ENCODE results near the gene PFKFB2. TPM values are rescaled to one million over a fixed set of nuclear protein-coding genes. Genes with fewer than 3 reads are reported as not detected.

PFKFB2 gene
- total and polyA plus RNA-seq, 2 donors (not counting 3 experiments of a cell fraction or from before 2014, with no cell fraction given) = 0.70 to 2.0 TPM

DNA sequence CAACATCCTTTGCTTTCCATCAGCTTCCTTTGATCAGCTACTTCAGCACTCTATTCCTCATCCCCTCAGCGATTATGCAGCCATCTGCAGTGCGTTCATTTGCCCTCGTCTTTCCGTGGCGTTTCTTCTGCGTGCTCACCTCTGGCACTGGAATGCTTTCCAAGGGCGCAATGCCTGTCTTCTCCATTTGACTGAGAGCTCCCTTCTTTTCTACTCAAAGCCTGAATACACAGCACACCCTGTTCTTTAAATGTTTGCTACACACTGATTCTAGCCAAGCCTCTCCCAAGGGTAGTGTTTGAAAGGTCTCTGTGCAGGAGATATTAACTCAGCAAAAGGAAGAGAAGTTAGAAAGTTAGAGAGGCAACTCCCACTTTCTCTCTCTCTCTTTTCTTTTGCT is 43.1 kb upstream of the PFKFB2 start:
- no peaks in the 10 kb centered on the region for H4K20me1 ChIP-seq (replicated peaks; ENCODE audit: control insufficient read depth, extremely low read depth, insufficient read depth, low read length)
- no peak overlapping the region for H2AFZ ChIP-seq (ENCODE audit: low read depth, low read length)
- ChIA-PET POLR2A (no interaction called here), CTCF (no interaction called here)
- dilution Hi-C loops (cut with MboI; ENCODE audit: extremely low pct_ligation_motif_present, low sequenced_read_pairs) = no loop called here
- H3K36me3 ChIP-seq (ENCODE audit: control insufficient read depth in 2 of 2, extremely low read depth in 1 of 2, insufficient read depth in 2 of 2, low read length in 2 of 2) = no peaks in the 10 kb centered on the region
- intact Hi-C loops (cut with micrococcal nuclease) = no loop called here
- no peak overlapping the region for H3K4me2 ChIP-seq (ENCODE audit: insufficient read depth, low read length)
- H3K79me2 ChIP-seq (ENCODE audit: control insufficient read depth, insufficient read depth, low read length) = no peaks in the 10 kb centered on the region
- no peaks in the 10 kb centered on the region for H3K9me1 ChIP-seq (replicated peaks; ENCODE audit: control insufficient read depth, extremely low read depth, insufficient read depth, low read length)
- TF ChIP-seq, protein P1, sequence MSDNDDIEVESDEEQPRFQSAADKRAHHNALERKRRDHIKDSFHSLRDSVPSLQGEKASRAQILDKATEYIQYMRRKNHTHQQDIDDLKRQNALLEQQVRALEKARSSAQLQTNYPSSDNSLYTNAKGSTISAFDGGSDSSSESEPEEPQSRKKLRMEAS (IDR thresholded peaks at IDR 0.05; ENCODE audit: insufficient read depth, insufficient read length) = no peak
- TF ChIP-seq, protein P2, sequence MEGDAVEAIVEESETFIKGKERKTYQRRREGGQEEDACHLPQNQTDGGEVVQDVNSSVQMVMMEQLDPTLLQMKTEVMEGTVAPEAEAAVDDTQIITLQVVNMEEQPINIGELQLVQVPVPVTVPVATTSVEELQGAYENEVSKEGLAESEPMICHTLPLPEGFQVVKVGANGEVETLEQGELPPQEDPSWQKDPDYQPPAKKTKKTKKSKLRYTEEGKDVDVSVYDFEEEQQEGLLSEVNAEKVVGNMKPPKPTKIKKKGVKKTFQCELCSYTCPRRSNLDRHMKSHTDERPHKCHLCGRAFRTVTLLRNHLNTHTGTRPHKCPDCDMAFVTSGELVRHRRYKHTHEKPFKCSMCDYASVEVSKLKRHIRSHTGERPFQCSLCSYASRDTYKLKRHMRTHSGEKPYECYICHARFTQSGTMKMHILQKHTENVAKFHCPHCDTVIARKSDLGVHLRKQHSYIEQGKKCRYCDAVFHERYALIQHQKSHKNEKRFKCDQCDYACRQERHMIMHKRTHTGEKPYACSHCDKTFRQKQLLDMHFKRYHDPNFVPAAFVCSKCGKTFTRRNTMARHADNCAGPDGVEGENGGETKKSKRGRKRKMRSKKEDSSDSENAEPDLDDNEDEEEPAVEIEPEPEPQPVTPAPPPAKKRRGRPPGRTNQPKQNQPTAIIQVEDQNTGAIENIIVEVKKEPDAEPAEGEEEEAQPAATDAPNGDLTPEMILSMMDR (IDR thresholded peaks at IDR 0.05; ENCODE audit: extremely low read depth in 1 of 2, insufficient read depth in 1 of 2, low read depth in 1 of 2, low read length in 2 of 2) = no peak
- TF ChIP-seq POLR2AphosphoS5 (IDR thresholded peaks at IDR 0.05; ENCODE audit: insufficient read depth, low read depth, low read length) (no peak), EZH2 (IDR thresholded peaks at IDR 0.05; ENCODE audit: borderline replicate concordance, low read depth, low read length, severe bottlenecking) (no peak), MYC (IDR thresholded peaks at IDR 0.05; ENCODE audit: low read depth, low read length) (no peak), POLR2A (IDR thresholded peaks at IDR 0.05; ENCODE audit: low read depth, low read length) (no peak), GATA2 (IDR thresholded peaks at IDR 0.05; ENCODE audit: insufficient read depth, insufficient read length, low read depth, low read length) (no peak), JUN (IDR thresholded peaks at IDR 0.05; ENCODE audit: borderline replicate concordance, insufficient read depth, insufficient read length, low read depth) (no peak), FOS (IDR thresholded peaks at IDR 0.05; ENCODE audit: borderline replicate concordance, insufficient read depth, low read length) (no peak)
- FAIRE-seq = no peak
- BruUV-seq (replicated peaks) = no TSS peak
- no peaks in the 10 kb centered on the region for H3K4me1 ChIP-seq (ENCODE audit: control insufficient read depth, extremely low read depth, insufficient read depth, low read length)
- no peak for DNase-seq (ENCODE audit: low read depth, low spot score)
- H3K9me3 ChIP-seq (replicated peaks; ENCODE audit: control insufficient read depth, insufficient read depth, low read length) = no peaks in the 10 kb centered on the region
- H3K27ac ChIP-seq (ENCODE audit: insufficient read depth, low read depth, low read length) = no peak overlapping the region
- H3K4me3 ChIP-seq (replicated peaks in 1 of 3; ENCODE audit: insufficient read depth in 1 of 3, low read depth in 1 of 3, low read length in 3 of 3) = no peak overlapping the region
- peaks cover 9 to 10% of the 10 kb centered on the region in 2 experiments for H3K27me3 ChIP-seq (ENCODE audit: control insufficient read depth in 2 of 2, insufficient read depth in 2 of 2, low read length in 2 of 2)
- H3K9ac ChIP-seq (replicated peaks; ENCODE audit: extremely low read depth, insufficient read depth, low read length) = no peak overlapping the region
